GM19397 (cell line): Measurements from ENCODE around the gene LACTB.
"Not testable (repeated sequence)": the region's sequence is repeated elsewhere in the genome, so short reads cannot be mapped to it uniquely, and the experiment has no call there.

Experiments used
- ATAC-seq: cut with Tn5 transposase; IDR thresholded peaks from one replicate; pipeline ENCODE4 v1.9.1; 2021; ENCODE audit warnings: mild to moderate bottlenecking, moderate library complexity; ENCODE audit not compliant: unreplicated experiment

The LACTB gene

GRCh38 chr15:63089260-63090043, 32.2 kb upstream of the LACTB start:
- ATAC-seq, result no peak

GRCh38 chr15:63090472-63090871, 31.2 kb upstream of the LACTB start:
- no peak for ATAC-seq

- ATAC-seq, result no peak
Observed at GRCh38 chr15:63090887-63091286, 30.8 kb upstream of the LACTB start.

- no peak for ATAC-seq
Observed at GRCh38 chr15:63091679-63092446, 29.8 kb upstream of the LACTB start.

GRCh38 chr15:63093486-63094205, 28.0 kb upstream of the LACTB start:
- no peak for ATAC-seq

GRCh38 chr15:63094495-63094931, 27.1 kb upstream of the LACTB start:
- no peak for ATAC-seq

- ATAC-seq, result no peak
Observed at GRCh38 chr15:63096178-63096577, 25.5 kb upstream of the LACTB start.

- ATAC-seq, result not testable (repeated sequence)
Observed at GRCh38 chr15:63098901-63099300, 22.8 kb upstream of the LACTB start.

GRCh38 chr15:63099581-63099980, 22.1 kb upstream of the LACTB start:
- not testable (repeated sequence) for ATAC-seq

- ATAC-seq, result no peak
Observed at GRCh38 chr15:63103416-63103815, 18.2 kb upstream of the LACTB start.

- ATAC-seq, result no peak
Observed at GRCh38 chr15:63104727-63105126, 16.9 kb upstream of the LACTB start.

GRCh38 chr15:63105354-63105753, 16.3 kb upstream of the LACTB start:
- not testable (repeated sequence) for ATAC-seq

- no peak for ATAC-seq
Observed at GRCh38 chr15:63107895-63108546, 13.6 kb upstream of the LACTB start.

- no peak for ATAC-seq
Observed at GRCh38 chr15:63109498-63109897, 12.2 kb upstream of the LACTB start.

GRCh38 chr15:63109920-63110319, 11.7 kb upstream of the LACTB start:
- no peak for ATAC-seq

- no peak for ATAC-seq
Observed at GRCh38 chr15:63110428-63111026, 11.1 kb upstream of the LACTB start.

- no peak for ATAC-seq
Observed at GRCh38 chr15:63111481-63111880, 10.2 kb upstream of the LACTB start.

GRCh38 chr15:63112871-63113270, 8.8 kb upstream of the LACTB start:
- no peak for ATAC-seq

- ATAC-seq, result no peak
Observed at GRCh38 chr15:63114465-63114864, 7.2 kb upstream of the LACTB start.

GRCh38 chr15:63118854-63119253, 2.8 kb upstream of the LACTB start:
- no peak for ATAC-seq
